ENCODE measurements around the gene GRAMD4. TPM values are rescaled to one million over a fixed set of nuclear protein-coding genes. Genes with fewer than 3 reads are reported as not detected.

Gene GRAMD4
- total RNA-seq, 1 experiment from 2014 or later = 19.8 TPM

DNA sequence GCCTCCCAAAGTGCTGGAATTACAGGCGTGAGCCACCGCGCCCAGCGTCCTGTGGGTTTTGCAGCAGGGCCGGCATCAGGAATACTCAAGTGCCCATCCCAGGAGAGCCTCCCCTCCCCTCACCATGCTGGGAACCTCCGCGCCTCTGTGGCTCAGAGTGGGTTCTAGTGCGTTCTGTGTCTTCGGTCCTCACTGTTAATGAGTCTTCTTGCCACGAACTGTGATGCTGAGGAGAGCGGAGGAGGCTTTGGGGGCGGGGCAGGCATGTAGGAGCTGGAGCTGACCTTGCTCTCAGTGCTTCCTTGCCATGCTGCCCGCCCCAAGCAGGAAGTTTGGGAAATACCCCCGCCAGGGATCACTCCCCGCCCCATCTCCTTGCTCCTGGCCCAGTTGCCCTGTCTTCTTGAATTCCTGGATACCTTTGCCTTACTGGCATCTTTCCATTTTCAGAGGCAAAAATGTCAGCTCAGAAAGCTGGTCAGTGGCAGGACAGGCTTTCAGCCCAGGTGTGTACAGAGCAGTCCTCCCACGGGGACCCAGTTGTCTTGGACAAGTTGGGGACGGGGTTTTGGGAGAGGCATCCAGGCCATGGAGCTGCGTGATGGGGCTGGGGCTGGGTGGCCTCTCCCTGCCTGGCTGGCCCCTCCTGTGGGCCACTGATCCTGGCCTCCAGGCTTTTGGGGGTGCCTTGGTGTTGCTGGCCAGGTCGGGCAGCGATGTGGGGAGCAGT lies 5.1 kb downstream of the GRAMD4 start:
- no peak overlapping the region for H3T11ph ChIP-seq (ENCODE audit: low read length)
- H2AK5ac ChIP-seq (ENCODE audit: insufficient read length, low read length) = no peak overlapping the region
- no CpG with 5 or more reads among the region's 20 CpGs for WGBS (ENCODE audit: extremely low coverage, insufficient read length, low lambda C conversion rate)
- H4K20me1 ChIP-seq (ENCODE audit: control insufficient read depth, insufficient read depth, insufficient read length) = no peaks in the 10 kb centered on the region
- no peak overlapping the region for H3K56ac ChIP-seq (ENCODE audit: insufficient read length, low read depth, low read length)
- H3K79me1 ChIP-seq (ENCODE audit: insufficient read depth, low read depth, low read length, poor library complexity, severe bottlenecking) = no peaks in the 10 kb centered on the region
- H3K4me1 ChIP-seq (ENCODE audit: insufficient read depth, low read length) = no peaks in the 10 kb centered on the region
- H2BK20ac ChIP-seq (ENCODE audit: low read depth, low read length, poor library complexity, severe bottlenecking) = no peak overlapping the region
- Mint-ChIP-seq H3K27me3 (ENCODE audit: low read depth) (no peaks in the 10 kb centered on the region; the same call in 1 of the 2 replicates), H3K36me3 (ENCODE audit: insufficient read depth in 1 of 3, low read depth in 3 of 3) (peaks cover 0 to 15% (median 3%) of the 10 kb centered on the region in 3 experiments; a peak in 3 of 7 replicates), H3K4me1 (peaks cover 9 to 33% of the 10 kb centered on the region in 2 experiments), H3K4me3 (no peak overlapping the region), H3K9me3 (no peaks in the 10 kb centered on the region), H3K27ac (peak overlapping the region in 1 of 3 experiments; percentile 52; a peak in 1 of 7 replicates)
- H2BK120ac ChIP-seq (ENCODE audit: low read depth, low read length, poor library complexity, severe bottlenecking) = no peak overlapping the region
- H2BK15ac ChIP-seq (ENCODE audit: low read depth, low read length) = no peak overlapping the region
- H4K8ac ChIP-seq (replicated peaks; ENCODE audit: insufficient read length, low read depth, low read length) = no peak overlapping the region
- no peak for DNase-seq
- H3K9me3 ChIP-seq (ENCODE audit: control insufficient read depth, low read depth, low read length) = no peaks in the 10 kb centered on the region
- no peak overlapping the region for H2BK12ac ChIP-seq (ENCODE audit: insufficient read length, low read depth, low read length)
- H3K4me2 ChIP-seq (ENCODE audit: insufficient read depth, insufficient read length, low read length) = no peak overlapping the region
- H3K23ac ChIP-seq (ENCODE audit: insufficient read length, low read depth, low read length) = no peak overlapping the region
- no peaks in the 10 kb centered on the region for H3K23me2 ChIP-seq (ENCODE audit: insufficient read length, low read depth, low read length, poor library complexity, severe bottlenecking)
- no peak overlapping the region for H2AFZ ChIP-seq (ENCODE audit: low read length)
- no peak for TF ChIP-seq CTCF (conservative IDR thresholded peaks at IDR 0.05)
- H3K18ac ChIP-seq (ENCODE audit: insufficient read length, low read depth, low read length) = no peak overlapping the region
- H3K79me2 ChIP-seq (ENCODE audit: insufficient read depth, low read length) = no peaks in the 10 kb centered on the region
- H2BK5ac ChIP-seq (ENCODE audit: insufficient read length, low read length) = no peak overlapping the region
- H3K9ac ChIP-seq (ENCODE audit: extremely low read depth, insufficient read length, low read length) = no peak overlapping the region
- no peak overlapping the region for H4K5ac ChIP-seq (ENCODE audit: insufficient read length, low read depth, low read length)
- no peak overlapping the region for H3K27ac ChIP-seq (ENCODE audit: insufficient read length, low read depth, low read length)
- H3K27me3 ChIP-seq (ENCODE audit: insufficient read depth, low read length) = no peaks in the 10 kb centered on the region
- no peak overlapping the region for H4K91ac ChIP-seq (ENCODE audit: insufficient read length, low read depth, low read length)
- no peak overlapping the region for H3K14ac ChIP-seq (ENCODE audit: insufficient read depth, low read length)
- H3K4ac ChIP-seq (ENCODE audit: low read depth, low read length) = no peak overlapping the region

Data from H9 (cell line).